Mammary epithelial cell (primary cell): ENCODE results near the gene MAMLD1.

Experiments used
- EZH2 ChIP-seq: IDR thresholded peaks from 2 replicates; pipeline ENCODE4 v1.6.1; 2012; ENCODE audit warnings: low read length, inconsistent platforms, borderline replicate concordance
- TF ChIP-seq, protein P1 (sequence below), 2 donors: IDR thresholded peaks in 1 of 2; conservative IDR thresholded peaks in 1 of 2; 2 replicates each; pipeline ENCODE4 v1.5.1; 2011 to 2012; ENCODE audit warnings: inconsistent platforms in 2 of 2, low read length in 2 of 2, mild to moderate bottlenecking in 2 of 2, control low read depth in 1 of 2, low read depth in 1 of 2; ENCODE audit not compliant: insufficient read depth in 1 of 2; ENCODE audit errors: extremely low read depth in 1 of 2

- TF ChIP-seq, protein P1, sequence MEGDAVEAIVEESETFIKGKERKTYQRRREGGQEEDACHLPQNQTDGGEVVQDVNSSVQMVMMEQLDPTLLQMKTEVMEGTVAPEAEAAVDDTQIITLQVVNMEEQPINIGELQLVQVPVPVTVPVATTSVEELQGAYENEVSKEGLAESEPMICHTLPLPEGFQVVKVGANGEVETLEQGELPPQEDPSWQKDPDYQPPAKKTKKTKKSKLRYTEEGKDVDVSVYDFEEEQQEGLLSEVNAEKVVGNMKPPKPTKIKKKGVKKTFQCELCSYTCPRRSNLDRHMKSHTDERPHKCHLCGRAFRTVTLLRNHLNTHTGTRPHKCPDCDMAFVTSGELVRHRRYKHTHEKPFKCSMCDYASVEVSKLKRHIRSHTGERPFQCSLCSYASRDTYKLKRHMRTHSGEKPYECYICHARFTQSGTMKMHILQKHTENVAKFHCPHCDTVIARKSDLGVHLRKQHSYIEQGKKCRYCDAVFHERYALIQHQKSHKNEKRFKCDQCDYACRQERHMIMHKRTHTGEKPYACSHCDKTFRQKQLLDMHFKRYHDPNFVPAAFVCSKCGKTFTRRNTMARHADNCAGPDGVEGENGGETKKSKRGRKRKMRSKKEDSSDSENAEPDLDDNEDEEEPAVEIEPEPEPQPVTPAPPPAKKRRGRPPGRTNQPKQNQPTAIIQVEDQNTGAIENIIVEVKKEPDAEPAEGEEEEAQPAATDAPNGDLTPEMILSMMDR (conservative IDR thresholded peaks at IDR 0.05 in 1 of 2, IDR thresholded peaks at IDR 0.05 in 1 of 2; ENCODE audit: extremely low read depth in 1 of 2, insufficient read depth in 1 of 2, low read depth in 1 of 2, low read length in 2 of 2) = no peak
- no peak for TF ChIP-seq EZH2
Observed at GRCh38 chrX:150416469-150416868, 53.4 kb downstream of the MAMLD1 start.
